ENCODE results near the gene CSK.
"Not testable (repeated sequence)": the region's sequence is repeated elsewhere in the genome, so short reads cannot be mapped to it uniquely, and the experiment has no call there.

Gene CSK

GRCh38 chr15:74770211-74770903 is 11.5 kb upstream of the CSK start:
- ATAC-seq (no peak), DNase-seq (no peak)

DNA sequence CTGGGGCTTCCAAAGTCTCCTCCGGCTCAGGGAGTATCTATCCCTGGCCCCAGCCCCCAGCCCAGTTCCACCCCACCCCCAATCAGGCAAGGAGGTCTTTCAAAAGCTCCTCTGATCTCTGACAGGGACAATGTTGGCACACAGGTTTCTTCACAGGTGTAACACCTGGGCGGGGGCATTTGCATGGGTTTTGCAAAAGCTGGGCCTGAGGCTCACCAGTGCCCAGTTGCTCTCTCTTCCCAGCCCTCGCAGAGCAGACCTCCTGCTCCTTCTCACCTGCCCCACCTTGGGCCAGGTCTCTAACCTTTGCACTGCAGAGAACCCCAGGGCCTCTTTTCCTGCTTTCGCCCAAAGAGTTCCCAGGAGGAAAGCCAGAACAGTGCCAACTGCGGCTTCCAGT is 8.6 kb upstream of the CSK start:
- DNase-seq (no peak), ATAC-seq (no peak)

DNA sequence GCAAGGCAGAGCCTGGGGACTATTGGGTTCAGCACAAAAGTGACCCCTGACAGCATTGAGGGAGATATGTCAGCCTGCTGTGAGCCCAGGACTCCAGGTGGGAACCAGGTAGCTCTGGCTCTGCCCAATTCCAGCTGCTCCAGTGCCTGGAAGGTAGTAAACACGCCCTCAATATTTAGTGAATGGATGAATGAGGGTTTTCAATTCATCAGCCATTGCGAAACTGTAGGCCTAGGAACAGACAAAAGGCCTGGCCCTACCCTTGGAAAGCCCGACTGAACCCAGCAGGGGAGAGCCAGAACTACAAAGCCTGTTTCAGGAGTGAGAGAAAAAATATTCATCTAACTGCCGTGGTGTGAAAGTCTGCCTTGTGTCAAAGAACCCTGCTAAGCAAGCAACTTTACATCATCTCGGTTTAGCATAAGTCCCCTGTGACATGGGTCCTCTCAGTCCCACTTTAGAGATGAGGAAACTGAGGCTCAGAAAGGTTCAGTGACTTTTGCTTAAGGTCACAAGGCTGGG is 8.1 kb upstream of the CSK start:
- DNase-seq = no peak
- no peak for ATAC-seq

DNA sequence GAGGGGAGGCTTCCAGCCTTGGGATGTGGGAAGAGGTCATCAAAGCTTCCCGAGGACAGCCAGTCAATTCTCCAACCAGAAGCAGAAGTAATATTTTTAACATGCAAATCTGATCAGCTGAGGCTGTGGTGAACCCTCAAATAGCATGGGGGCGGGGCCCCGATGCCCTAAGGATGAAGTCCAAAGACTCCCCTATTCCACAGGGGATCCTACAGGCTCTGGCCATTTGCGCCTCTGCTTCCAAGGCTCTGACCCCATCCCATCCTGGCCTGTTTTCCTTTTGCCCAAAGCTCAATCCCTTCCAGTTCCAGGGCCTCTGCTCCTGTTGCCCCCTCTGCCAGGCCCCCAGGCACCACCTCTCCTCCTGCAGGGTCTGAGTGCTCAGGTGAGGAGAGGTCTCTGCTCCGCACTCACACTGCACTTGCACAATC is 6.7 kb upstream of the CSK start:
- no peak for ATAC-seq
- DNase-seq = no peak

- no peak for ATAC-seq
Measured at GRCh38 chr15:74775894-74776293, 6.0 kb upstream of the CSK start.

GRCh38 chr15:74776821-74777768 is 4.8 kb upstream of the CSK start:
- ATAC-seq (peak; percentile 42), DNase-seq (peak; percentile 71)

More at GRCh38 chr15:74775894-74776293, 6.0 kb upstream of the CSK start:
- DNase-seq = no peak

- ATAC-seq (no peak), DNase-seq (no peak)
Measured at GRCh38 chr15:74777769-74778598, 3.9 kb upstream of the CSK start.

DNA sequence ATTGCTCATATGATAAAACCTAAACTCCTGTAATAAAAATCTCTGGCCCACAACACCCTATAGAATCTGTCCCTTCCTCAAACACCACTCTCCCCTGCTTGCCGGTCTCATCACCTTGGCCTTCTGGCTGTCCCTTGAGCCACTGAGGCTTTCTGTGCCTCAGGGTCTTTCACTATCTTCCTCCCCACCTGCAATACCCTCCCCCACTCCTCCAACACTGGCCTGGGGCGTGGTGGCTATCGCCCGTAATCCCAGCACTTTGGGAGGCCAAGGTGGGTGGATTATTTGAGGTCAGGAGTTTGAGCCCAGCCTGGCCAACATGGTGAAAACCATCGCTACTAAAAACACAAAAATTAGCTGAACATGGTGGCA is 3.3 kb upstream of the CSK start:
- ATAC-seq (no peak), DNase-seq (no peak)

- no peak for ATAC-seq
- DNase-seq = no peak
Measured at GRCh38 chr15:74779162-74779648, 2.7 kb upstream of the CSK start.

DNA sequence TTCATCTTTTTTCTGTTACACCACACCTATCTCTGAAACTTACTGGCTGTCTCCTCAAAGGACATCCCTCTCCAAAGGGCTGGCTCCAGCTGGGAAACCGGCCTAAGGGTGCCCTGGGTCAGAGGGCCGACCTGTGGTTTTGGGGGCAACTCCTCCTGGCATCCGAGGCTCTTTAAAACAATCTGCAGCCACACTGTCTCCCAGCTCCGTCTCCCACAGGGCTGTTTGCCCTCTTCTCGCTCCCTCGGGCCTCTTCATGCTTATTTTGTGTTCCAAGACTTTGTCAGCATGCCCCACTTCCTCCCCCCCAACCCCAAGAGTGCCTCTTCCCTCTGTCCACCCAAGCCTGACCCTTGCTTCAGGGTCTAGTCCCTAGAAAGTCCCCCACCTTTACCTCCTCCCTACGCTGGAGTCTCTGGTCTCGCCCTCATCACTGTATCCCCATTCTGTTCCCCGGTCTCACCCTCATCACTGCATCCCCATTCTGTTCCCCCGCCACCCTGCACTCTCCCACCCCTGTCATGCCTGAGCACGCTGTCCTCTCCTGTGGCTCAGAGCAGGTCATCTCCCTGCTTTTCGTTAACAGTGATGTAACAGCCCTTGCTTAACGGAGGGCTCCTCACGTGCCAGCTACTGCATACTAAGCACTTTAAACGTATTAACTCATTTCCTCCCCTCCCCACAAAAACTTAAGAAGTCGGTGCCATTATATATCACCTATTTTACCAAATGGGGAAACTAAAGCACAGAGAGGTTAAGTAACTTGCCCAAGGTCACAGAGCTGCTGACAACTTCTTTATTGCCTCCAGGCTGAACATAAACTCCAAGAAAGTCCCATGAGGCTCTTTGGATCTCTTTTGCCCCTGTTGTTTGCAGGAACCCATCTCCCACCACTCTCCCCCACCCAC is 1.1 kb upstream of the CSK start:
- DNase-seq (no peak), ATAC-seq (peak; percentile 1)

DNA sequence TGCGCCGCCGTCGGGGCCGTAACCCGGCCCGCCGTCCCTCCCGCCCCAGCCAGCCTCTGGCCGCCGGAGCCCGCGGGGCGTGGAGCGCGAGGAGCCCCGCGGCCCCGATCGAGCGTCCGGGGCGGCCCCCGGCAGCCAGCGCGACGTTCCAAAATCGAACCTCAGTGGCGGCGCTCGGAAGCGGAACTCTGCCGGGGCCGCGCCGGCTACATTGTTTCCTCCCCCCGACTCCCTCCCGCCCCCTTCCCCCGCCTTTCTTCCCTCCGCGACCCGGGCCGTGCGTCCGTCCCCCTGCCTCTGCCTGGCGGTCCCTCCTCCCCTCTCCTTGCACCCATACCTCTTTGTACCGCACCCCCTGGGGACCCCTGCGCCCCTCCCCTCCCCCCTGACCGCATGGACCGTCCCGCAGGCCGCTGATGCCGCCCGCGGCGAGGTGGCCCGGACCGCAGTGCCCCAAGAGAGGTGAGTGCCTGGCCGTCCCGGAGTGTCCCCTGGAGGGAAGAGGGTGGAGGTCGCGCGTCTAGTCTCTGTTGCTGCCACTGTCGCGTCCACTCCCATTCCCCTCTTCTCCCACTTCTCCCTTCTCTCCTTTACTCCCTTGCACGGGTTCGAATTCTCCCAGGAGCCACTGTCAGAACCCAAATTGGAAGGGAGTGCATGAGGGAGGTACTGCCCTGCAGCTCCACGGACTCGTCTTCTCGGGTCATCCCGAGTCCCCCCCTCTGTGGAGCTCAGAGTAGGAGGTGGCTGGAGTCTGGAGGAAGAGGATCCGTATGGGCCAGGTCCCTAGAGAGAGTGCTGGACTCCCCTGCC is 585 bp downstream of the CSK start:
- DNase-seq (peak; percentile 68), ATAC-seq (peak; percentile 2)

GRCh38 chr15:74783072-74783807 is 1.4 kb downstream of the CSK start:
- DNase-seq = peak; percentile 63

DNA sequence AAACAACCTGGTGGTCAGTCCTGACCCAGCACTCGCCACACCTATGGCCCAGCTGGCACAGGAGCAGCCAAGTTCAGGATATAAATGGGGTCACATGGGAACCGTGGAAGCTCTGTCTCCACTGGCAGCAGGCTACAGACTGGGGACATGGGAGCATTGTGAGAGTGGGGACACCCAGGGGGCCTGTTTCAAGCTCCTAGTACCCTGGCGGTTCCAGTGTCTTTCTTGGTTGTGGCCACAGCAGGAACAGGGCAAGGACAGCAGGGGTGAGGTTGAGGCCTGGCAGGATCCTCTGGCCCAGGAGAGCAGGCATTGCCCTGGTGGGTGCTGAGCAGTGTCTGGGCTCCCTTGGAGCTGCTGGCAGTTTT is 1.9 kb downstream of the CSK start:
- no peak for DNase-seq
- ATAC-seq = no peak

More at GRCh38 chr15:74783072-74783807, 1.4 kb downstream of the CSK start:
- ATAC-seq = no peak

GRCh38 chr15:74784426-74785193 is 2.7 kb downstream of the CSK start:
- ATAC-seq = no peak
- peak; percentile 54 for DNase-seq

DNA sequence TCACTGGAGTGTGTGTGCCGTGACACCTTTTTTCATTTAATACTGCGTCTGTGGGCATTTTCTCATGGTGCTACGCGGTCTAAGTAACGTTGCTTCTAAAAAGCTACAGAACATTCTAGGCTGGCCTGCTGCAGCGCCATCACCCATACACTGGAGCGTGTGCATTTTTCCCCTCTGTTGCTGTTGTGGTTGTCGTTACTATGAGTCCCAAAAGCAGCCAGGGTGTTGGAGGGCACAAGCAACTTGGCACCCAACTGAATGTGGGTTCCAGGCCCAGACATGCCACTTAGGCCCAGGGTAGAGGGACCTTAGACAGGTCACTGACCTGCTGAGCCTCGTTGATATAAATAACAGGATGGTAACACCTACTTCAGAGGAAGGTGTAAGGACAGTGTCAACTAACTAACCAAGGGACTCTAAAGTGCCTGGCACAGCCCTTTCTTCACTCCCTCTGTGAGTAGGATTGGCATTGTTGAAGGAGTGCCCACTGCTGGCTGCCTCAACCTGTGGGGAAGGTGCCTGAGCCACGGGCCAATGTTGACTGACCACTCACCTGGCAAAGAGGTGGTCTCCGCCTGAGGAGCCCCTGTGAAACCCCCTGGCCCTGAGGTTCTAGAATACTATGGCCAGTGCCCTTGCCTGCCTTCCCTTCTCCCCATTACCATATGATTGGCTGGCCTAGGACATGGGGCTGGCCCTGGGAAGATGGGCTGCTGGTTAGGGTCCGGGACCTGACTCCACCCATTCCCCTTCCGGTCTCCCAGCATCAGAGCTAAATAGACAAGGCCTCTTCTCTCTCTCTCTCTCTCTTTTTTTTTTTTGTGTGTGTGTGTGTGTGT is 3.5 kb downstream of the CSK start:
- ATAC-seq (no peak), DNase-seq (peak; percentile 57)

- not testable (repeated sequence) for DNase-seq, ATAC-seq
Measured at GRCh38 chr15:74786081-74786480, 4.2 kb downstream of the CSK start.

- peak; percentile 36 for DNase-seq
Measured at GRCh38 chr15:74786551-74787165, 4.8 kb downstream of the CSK start.

More at GRCh38 chr15:74786551-74787165, 4.8 kb downstream of the CSK start:
- ATAC-seq = no peak
